Osteocyte (in vitro differentiated cells): ENCODE data around the gene NACC2. TPM values are rescaled to one million over a fixed set of nuclear protein-coding genes. Genes with fewer than 3 reads are reported as not detected.

Source experiments
- DNase-seq: peaks from one replicate; pipeline ENCODE4 v3.0.0; 2021; ENCODE audit warnings: mixed read lengths; ENCODE audit not compliant: unreplicated experiment; ENCODE audit errors: extremely low spot score
- H3K27ac Mint-ChIP-seq: one replicate; pipeline ENCODE4 v1.8.0; 2021; ENCODE audit warnings: mild to moderate bottlenecking, mixed read lengths; ENCODE audit not compliant: unreplicated experiment
- H3K27me3 Mint-ChIP-seq: one replicate; pipeline ENCODE4 v1.8.0; 2021; ENCODE audit warnings: mixed read lengths; ENCODE audit not compliant: unreplicated experiment
- H3K36me3 Mint-ChIP-seq: one replicate; pipeline ENCODE4 v1.8.0; 2021; ENCODE audit warnings: mixed read lengths; ENCODE audit not compliant: unreplicated experiment
- H3K4me1 Mint-ChIP-seq: one replicate; pipeline ENCODE4 v1.8.0; 2021; ENCODE audit warnings: mixed read lengths; ENCODE audit not compliant: unreplicated experiment
- H3K4me3 Mint-ChIP-seq: one replicate; pipeline ENCODE4 v1.8.0; 2021; ENCODE audit warnings: mild to moderate bottlenecking, moderate library complexity, mixed read lengths; ENCODE audit not compliant: unreplicated experiment
- H3K9me3 Mint-ChIP-seq: one replicate; pipeline ENCODE4 v1.8.0; 2021; ENCODE audit warnings: mixed read lengths; ENCODE audit not compliant: unreplicated experiment
- CTCF ChIP-seq: fragments of 200-600 bp; sonication (generic); IDR thresholded peaks from 2 replicates; pipeline ENCODE4 v1.5.0; 2021; ENCODE audit warnings: antibody characterized with exemption, mild to moderate bottlenecking, moderate library complexity
- total RNA-seq: library from RNA; stranded (reverse); gene quantifications from 2 replicates; pipeline ENCODE4 v1.2.1, GENCODE V29; 2021

The NACC2 gene
- total RNA-seq, 1 donor from 2014 or later: 40.1 TPM

GRCh38 chr9:135998410-135999071 lies 96.5 kb downstream of the NACC2 start:
- H3K27me3 Mint-ChIP-seq: no peaks in the 10 kb centered on the region
- TF ChIP-seq CTCF: no peak
- H3K9me3 Mint-ChIP-seq: no peaks in the 10 kb centered on the region
- H3K4me3 Mint-ChIP-seq: no peak overlapping the region
- DNase-seq: no peak
- no peaks in the 10 kb centered on the region for H3K36me3 Mint-ChIP-seq
- H3K27ac Mint-ChIP-seq: no peak overlapping the region
- peaks cover 27% of the 10 kb centered on the region for H3K4me1 Mint-ChIP-seq

GRCh38 chr9:135998016-135998380 lies 97.1 kb downstream of the NACC2 start:
- Mint-ChIP-seq H3K9me3 (no peaks in the 10 kb centered on the region), H3K27me3 (no peaks in the 10 kb centered on the region), H3K4me3 (no peak overlapping the region), H3K4me1 (peaks cover 27% of the 10 kb centered on the region), H3K36me3 (no peaks in the 10 kb centered on the region), H3K27ac (no peak overlapping the region)
- no peak for TF ChIP-seq CTCF
- DNase-seq: no peak

GRCh38 chr9:135997090-135998015 lies 97.7 kb downstream of the NACC2 start:
- Mint-ChIP-seq H3K4me3 (no peak overlapping the region), H3K9me3 (no peaks in the 10 kb centered on the region), H3K36me3 (no peaks in the 10 kb centered on the region), H3K4me1 (peaks cover 28% of the 10 kb centered on the region), H3K27me3 (no peaks in the 10 kb centered on the region), H3K27ac (no peak overlapping the region)
- DNase-seq: no peak
- TF ChIP-seq CTCF: no peak

- H3K4me1 Mint-ChIP-seq: peaks cover 23% of the 10 kb centered on the region
- no peak overlapping the region for H3K27ac Mint-ChIP-seq
- H3K9me3 Mint-ChIP-seq: no peaks in the 10 kb centered on the region
- DNase-seq: no peak
- H3K4me3 Mint-ChIP-seq: no peak overlapping the region
- H3K27me3 Mint-ChIP-seq: no peaks in the 10 kb centered on the region
- TF ChIP-seq CTCF: no peak
- H3K36me3 Mint-ChIP-seq: no peaks in the 10 kb centered on the region
Measured at GRCh38 chr9:135995816-135996215, 99.3 kb downstream of the NACC2 start.
